CD14-positive monocyte (primary cell): ENCODE measurements around the gene FMNL3. TPM values are rescaled to one million over a fixed set of nuclear protein-coding genes. Genes with fewer than 3 reads are reported as not detected.
A peak's percentile ranks its signal among the peaks of the same experiment; 100 is the strongest.

Experiments
- DNase-seq, 3 donors: peaks; one replicate each; pipeline ENCODE4 v3.0.0-alpha.2; 2011 to 2022
- H2AFZ ChIP-seq: 2 replicates; pipeline ENCODE4 v1.6.0; 2012; ENCODE audit warnings: mild to moderate bottlenecking, low read depth, low read length, inconsistent platforms; ENCODE audit not compliant: insufficient read depth, poor library complexity, severe bottlenecking
- H3K27ac ChIP-seq, 2 donors: 1 replicate in 1 of 2; 2 replicates in 1 of 2; pipeline ENCODE4 v1.5.1; 2012 to 2013; ENCODE audit warnings: low read length in 2 of 2, control low read depth in 1 of 2, inconsistent platforms in 1 of 2, low read depth in 1 of 2, mild to moderate bottlenecking in 1 of 2
- H3K27me3 ChIP-seq, 2 donors: one replicate each; pipeline versions ENCODE4 v1.6.0 to v1.6.1; 2011 to 2013; ENCODE audit warnings: low read length in 2 of 2; ENCODE audit not compliant: control insufficient read depth in 2 of 2, insufficient read depth in 2 of 2
- H3K36me3 ChIP-seq, 2 donors: replicated peaks in 1 of 2; 1 replicate in 1 of 2; 2 replicates in 1 of 2; pipeline versions ENCODE4 v1.5.1 to v1.6.1; 2012 to 2013; ENCODE audit warnings: low read length in 2 of 2, control low read depth in 1 of 2, inconsistent platforms in 1 of 2, mild to moderate bottlenecking in 1 of 2; ENCODE audit not compliant: insufficient read depth in 2 of 2, control insufficient read depth in 1 of 2
- H3K4me1 ChIP-seq, 2 donors: 1 replicate in 1 of 2; 2 replicates in 1 of 2; pipeline versions ENCODE4 v1.5.1 to v1.6.1; 2012 to 2013; ENCODE audit warnings: low read length in 2 of 2, control low read depth in 1 of 2, inconsistent platforms in 1 of 2, mild to moderate bottlenecking in 1 of 2, moderate library complexity in 1 of 2; ENCODE audit not compliant: insufficient read depth in 2 of 2, control insufficient read depth in 1 of 2
- H3K4me2 ChIP-seq: replicated peaks from 2 replicates; pipeline ENCODE3; 2012; ENCODE audit warnings: low read length, moderate library complexity, mild to moderate bottlenecking; ENCODE audit not compliant: poor library complexity, severe bottlenecking; ENCODE audit errors: extremely low read depth
- H3K4me3 ChIP-seq, 3 experiments: fragments of 200-600 bp in 1 of 3; sonication (generic) in 1 of 3; replicated peaks in 1 of 3; 1 replicate in 2 of 3; 2 replicates in 1 of 3; pipeline ENCODE4 v1.5.1; 2011 to 2013; ENCODE audit warnings: low read length in 3 of 3, mild to moderate bottlenecking in 3 of 3, control low read depth in 2 of 3, low read depth in 2 of 3, inconsistent platforms in 1 of 3, moderate library complexity in 1 of 3
- H3K79me2 ChIP-seq: 2 replicates; pipeline ENCODE4 v1.6.0; 2012; ENCODE audit warnings: mild to moderate bottlenecking, control low read depth, inconsistent platforms, low read length, moderate library complexity; ENCODE audit not compliant: insufficient read depth
- H3K9ac ChIP-seq: 2 replicates; pipeline ENCODE4 v1.6.0; 2017; ENCODE audit warnings: low read length, mild to moderate bottlenecking; ENCODE audit not compliant: insufficient read depth, poor library complexity, severe bottlenecking
- H3K9me3 ChIP-seq, 2 donors: replicated peaks in 1 of 2; 1 replicate in 1 of 2; 2 replicates in 1 of 2; pipeline versions ENCODE4 v1.5.1 to v1.6.1; 2012 to 2013; ENCODE audit warnings: low read length in 2 of 2, control low read depth in 1 of 2; ENCODE audit not compliant: control insufficient read depth in 1 of 2, insufficient read depth in 1 of 2
- H4K20me1 ChIP-seq: 2 replicates; pipeline ENCODE4 v1.6.0; 2012; ENCODE audit warnings: mild to moderate bottlenecking, low read length, control low read depth, moderate library complexity; ENCODE audit not compliant: insufficient read depth
- H3K27ac Mint-ChIP-seq, 7 donors: one replicate each; pipeline ENCODE4 v1.8.0; 2020; ENCODE audit warnings: mild to moderate bottlenecking in 7 of 7, mixed read lengths in 7 of 7, moderate library complexity in 6 of 7, inconsistent platforms in 2 of 7
- H3K27me3 Mint-ChIP-seq, 3 donors: one replicate each; pipeline ENCODE4 v1.8.0; 2021 to 2022; ENCODE audit warnings: low read depth in 3 of 3, mild to moderate bottlenecking in 3 of 3, mixed read lengths in 3 of 3, moderate library complexity in 3 of 3, inconsistent platforms in 1 of 3
- H3K36me3 Mint-ChIP-seq, 2 donors: one replicate each; pipeline ENCODE4 v1.8.0; 2020; ENCODE audit warnings: mixed read lengths in 2 of 2, inconsistent platforms in 1 of 2, mild to moderate bottlenecking in 1 of 2
- H3K4me1 Mint-ChIP-seq: one replicate; pipeline ENCODE4 v1.8.0; 2020; ENCODE audit warnings: mild to moderate bottlenecking, mixed read lengths
- H3K4me3 Mint-ChIP-seq, 2 donors: one replicate each; pipeline ENCODE4 v1.8.0; 2020; ENCODE audit warnings: mild to moderate bottlenecking in 2 of 2, mixed read lengths in 2 of 2, moderate library complexity in 1 of 2
- H3K9me3 Mint-ChIP-seq, 7 donors: one replicate each; pipeline ENCODE4 v1.8.0; 2020 to 2022; ENCODE audit warnings: mixed read lengths in 7 of 7, mild to moderate bottlenecking in 6 of 7, moderate library complexity in 6 of 7, inconsistent platforms in 2 of 7
- WGBS: methylation state at CpG from one replicate; pipeline ENCODE4 v1.1.5; 2013; ENCODE audit warnings: missing lambda C conversion rate; ENCODE audit not compliant: insufficient coverage; 5-methylcytosine and 5-hydroxymethylcytosine counted together
- intact Hi-C, 2 donors: fragments of 100-400 bp; cut with micrococcal nuclease; formaldehyde crosslinking; loops; one replicate each; pipeline versions ENCODE4 v1.15.0 to v1.15.1; 2023
- polyA plus RNA-seq, 3 donors: library from polyadenylated mRNA; depleted of rRNA in 1 of 3; unstranded in 2 of 3; stranded (reverse) in 1 of 3; fragments of 300-500 nt in 2 of 3; fragments of >200 nt in 1 of 3; fragmentation: Illumina TruSeq in 2 of 3; gene quantifications; 1 replicate in 2 of 3; 2 replicates in 1 of 3; pipeline ENCODE4 v1.2.3, GENCODE V29; 2012 to 2021
- TF ChIP-seq, protein P1 (sequence below): fragments of 200-600 bp; IDR thresholded peaks from one replicate; pipeline ENCODE4 v1.8.0; 2022; ENCODE audit warnings: antibody characterized with exemption, mild to moderate bottlenecking

FMNL3 gene
- polyA plus RNA-seq, 3 donors: 1.5 to 5.4 (median 1.7) TPM

DNA sequence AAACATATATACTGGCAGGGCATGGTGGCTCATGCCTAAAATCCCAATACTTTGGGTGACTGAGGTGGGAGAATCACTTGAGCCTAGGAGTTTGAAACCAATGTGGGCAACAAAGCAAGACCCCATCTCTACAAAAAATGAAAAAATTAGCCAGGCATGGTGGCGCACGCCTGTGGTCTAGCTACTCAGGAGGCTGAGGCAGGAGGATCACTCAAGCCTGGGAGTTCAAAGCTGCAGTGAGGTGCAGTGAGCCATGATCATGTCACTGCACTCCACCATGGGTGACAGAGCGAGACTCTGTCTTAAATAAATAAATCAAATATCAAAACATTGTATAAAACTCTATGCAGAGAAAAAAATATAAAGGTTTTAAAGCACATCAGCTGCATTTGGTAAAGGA lies 5.2 kb downstream of the FMNL3 start:
- WGBS: 79% methylated on average over 2 of the region's 3 CpGs
- H3K36me3 ChIP-seq: no peaks in the 10 kb centered on the region
- no peak overlapping the region for H3K9ac ChIP-seq
- H3K79me2 ChIP-seq: peaks cover 19% of the 10 kb centered on the region
- intact Hi-C loops: loop anchor here in 1 of 2 donors (10.0 kb wide), 1 partner anchor 1223 kb away; a partner anchor contains a TSS
- TF ChIP-seq, protein P1, sequence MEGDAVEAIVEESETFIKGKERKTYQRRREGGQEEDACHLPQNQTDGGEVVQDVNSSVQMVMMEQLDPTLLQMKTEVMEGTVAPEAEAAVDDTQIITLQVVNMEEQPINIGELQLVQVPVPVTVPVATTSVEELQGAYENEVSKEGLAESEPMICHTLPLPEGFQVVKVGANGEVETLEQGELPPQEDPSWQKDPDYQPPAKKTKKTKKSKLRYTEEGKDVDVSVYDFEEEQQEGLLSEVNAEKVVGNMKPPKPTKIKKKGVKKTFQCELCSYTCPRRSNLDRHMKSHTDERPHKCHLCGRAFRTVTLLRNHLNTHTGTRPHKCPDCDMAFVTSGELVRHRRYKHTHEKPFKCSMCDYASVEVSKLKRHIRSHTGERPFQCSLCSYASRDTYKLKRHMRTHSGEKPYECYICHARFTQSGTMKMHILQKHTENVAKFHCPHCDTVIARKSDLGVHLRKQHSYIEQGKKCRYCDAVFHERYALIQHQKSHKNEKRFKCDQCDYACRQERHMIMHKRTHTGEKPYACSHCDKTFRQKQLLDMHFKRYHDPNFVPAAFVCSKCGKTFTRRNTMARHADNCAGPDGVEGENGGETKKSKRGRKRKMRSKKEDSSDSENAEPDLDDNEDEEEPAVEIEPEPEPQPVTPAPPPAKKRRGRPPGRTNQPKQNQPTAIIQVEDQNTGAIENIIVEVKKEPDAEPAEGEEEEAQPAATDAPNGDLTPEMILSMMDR: no peak
- H3K9me3 ChIP-seq: no peaks in the 10 kb centered on the region
- H4K20me1 ChIP-seq: peaks cover 18% of the 10 kb centered on the region
- DNase-seq: no peak
- H3K4me1 ChIP-seq: peaks cover 53 to 65% of the 10 kb centered on the region in 2 donors
- Mint-ChIP-seq H3K4me1 (peaks cover 58% of the 10 kb centered on the region), H3K9me3 (no peaks in the 10 kb centered on the region), H3K4me3 (no peak overlapping the region), H3K27ac (no peak overlapping the region), H3K36me3 (peaks cover 9 to 11% of the 10 kb centered on the region in 2 donors), H3K27me3 (peaks cover 2 to 12% (median 3%) of the 10 kb centered on the region in 3 donors)
- H3K4me2 ChIP-seq: no peak overlapping the region
- H3K4me3 ChIP-seq: no peak overlapping the region
- no peak overlapping the region for H2AFZ ChIP-seq
- no peak overlapping the region for H3K27ac ChIP-seq
- H3K27me3 ChIP-seq: no peaks in the 10 kb centered on the region

DNA sequence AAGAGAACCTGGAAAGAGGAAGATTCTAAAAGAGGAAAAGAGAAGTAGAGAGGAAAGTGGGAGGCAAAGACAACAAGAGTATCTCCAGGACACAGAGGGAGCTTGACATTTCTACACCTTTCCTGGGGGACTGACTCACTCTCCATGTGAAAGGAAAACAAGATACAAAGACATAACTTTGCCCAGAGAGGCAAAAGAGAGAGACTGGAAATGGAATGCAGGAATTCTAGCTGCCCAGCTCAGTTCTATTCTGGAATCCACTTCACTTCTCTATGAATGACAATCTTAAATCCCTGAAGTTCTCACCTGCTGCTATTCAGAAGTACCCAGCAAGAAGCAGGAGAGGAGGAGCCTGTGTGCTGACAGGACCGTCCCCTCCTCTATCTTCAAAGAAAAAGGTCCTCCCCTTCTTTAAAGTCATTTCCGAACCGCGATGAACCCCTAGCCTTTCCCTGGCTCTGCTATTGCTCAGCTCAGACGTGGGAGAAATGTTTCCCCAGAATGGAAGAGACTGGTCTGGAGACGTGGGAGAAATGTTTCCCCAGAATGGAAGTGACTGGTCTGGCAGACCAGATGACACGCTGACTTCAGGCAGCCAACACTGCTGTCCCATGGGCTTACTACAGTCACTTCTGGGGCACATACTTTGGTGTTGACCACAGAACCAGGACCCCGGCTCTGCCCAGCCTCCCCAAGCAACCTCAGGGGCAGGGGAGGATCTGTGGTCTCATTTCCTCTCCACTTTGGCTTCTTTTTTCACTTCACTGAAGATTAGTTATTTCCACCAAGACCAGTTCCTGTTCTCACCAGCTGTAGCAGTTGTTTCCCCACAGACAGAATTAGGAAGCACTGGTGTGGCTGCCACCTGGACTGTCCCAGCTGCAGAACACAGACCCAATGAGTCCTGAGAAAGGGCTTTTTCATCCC lies 8.3 kb downstream of the FMNL3 start:
- Mint-ChIP-seq H3K36me3 (peaks cover 2 to 9% of the 10 kb centered on the region in 2 donors), H3K4me1 (peaks cover 39% of the 10 kb centered on the region), H3K4me3 (peak overlapping the region; percentile 79 to 94), H3K9me3 (no peaks in the 10 kb centered on the region), H3K27me3 (peaks cover 0 to 5% (median under 1%) of the 10 kb centered on the region in 3 donors), H3K27ac (peak overlapping the region; percentile 80 to 92 (median 89))
- peaks cover 30 to 42% of the 10 kb centered on the region in 2 donors for H3K4me1 ChIP-seq
- H3K9me3 ChIP-seq: no peaks in the 10 kb centered on the region
- H3K79me2 ChIP-seq: peaks cover 14% of the 10 kb centered on the region
- H3K4me2 ChIP-seq: peak overlapping the region; percentile 72
- peak overlapping the region; percentile 21 to 67 for H3K27ac ChIP-seq
- 0% methylated on average over 4 of the region's 8 CpGs for WGBS
- H3K4me3 ChIP-seq: peak overlapping the region in 2 of 3 experiments; percentile 6 to 68
- intact Hi-C loops: loop anchor here (1.0 to 5.0 kb wide), 2 partner anchors 7 to 37 kb away; no protein-coding TSS in a partner anchor
- H3K27me3 ChIP-seq: no peaks in the 10 kb centered on the region
- peak overlapping the region; percentile 27 for H3K9ac ChIP-seq
- DNase-seq: peak; percentile 57 to 79 (median 78)
- peaks cover 22% of the 10 kb centered on the region for H4K20me1 ChIP-seq
- TF ChIP-seq, protein P1: no peak
- H3K36me3 ChIP-seq: no peaks in the 10 kb centered on the region
- H2AFZ ChIP-seq: peak overlapping the region; percentile 60
